Endothelial cell of umbilical vein (primary cell): ENCODE data around the gene SIRT2. TPM values are rescaled to one million over a fixed set of nuclear protein-coding genes. Genes with fewer than 3 reads are reported as not detected.

Experiments used
- BruUV-seq: library from RNA; stranded (reverse); fragments of 400-500 nt; replicated peaks from 2 replicates; lab custom pipeline; 2021; lab: Mats Ljungman, UMichigan
- CTCF ChIA-PET: fragments of 300-600, 350-600 bp; sonication (Branson Sonifier 250); formaldehyde crosslinking; loops from one replicate; lab custom pipeline; 2021; ENCODE audit warnings: antibody characterized with exemption, inconsistent platforms; lab: Charles Lee
- POLR2A ChIA-PET: fragments of 300-600, 350-600 bp; sonication (Branson Sonifier 250); formaldehyde crosslinking; loops from one replicate; lab custom pipeline; 2021; ENCODE audit warnings: antibody characterized with exemption, inconsistent platforms; lab: Charles Lee
- DNase-seq: peaks from one replicate; pipeline ENCODE4 v3.0.0-alpha.2; 2011; ENCODE audit warnings: low read depth, low spot score
- FAIRE-seq: peaks from 2 replicates; lab custom pipeline; 2011; peaks lifted over from hg19 to GRCh38; lab: Jason Lieb, UNC
- H2AFZ ChIP-seq: 2 replicates; pipeline ENCODE4 v1.6.0; 2012; ENCODE audit warnings: low read depth, low read length, control low read depth, inconsistent platforms
- H3K27ac ChIP-seq: 2 replicates; pipeline ENCODE4 v1.5.1; 2011; ENCODE audit warnings: low read depth, mild to moderate bottlenecking, control low read depth, low read length, moderate library complexity; ENCODE audit not compliant: insufficient read depth
- H3K27me3 ChIP-seq, 2 experiments: 2 replicates each; pipeline versions ENCODE4 v1.6.0 to v1.6.1; 2011; ENCODE audit warnings: low read length in 2 of 2, mixed read lengths in 1 of 2; ENCODE audit not compliant: control insufficient read depth in 2 of 2, insufficient read depth in 2 of 2
- H3K36me3 ChIP-seq, 2 experiments: 2 replicates in 1 of 2; 3 replicates in 1 of 2; pipeline ENCODE4 v1.5.1; 2011; ENCODE audit warnings: low read length in 2 of 2, mild to moderate bottlenecking in 1 of 2, moderate library complexity in 1 of 2; ENCODE audit not compliant: control insufficient read depth in 2 of 2, insufficient read depth in 2 of 2; ENCODE audit errors: extremely low read depth in 1 of 2
- H3K4me1 ChIP-seq: 3 replicates; pipeline ENCODE4 v1.5.1; 2011; ENCODE audit warnings: mild to moderate bottlenecking, low read length; ENCODE audit not compliant: control insufficient read depth, insufficient read depth; ENCODE audit errors: extremely low read depth
- H3K4me2 ChIP-seq: 2 replicates; pipeline ENCODE4 v1.6.1; 2011; ENCODE audit warnings: low read length, control low read depth, mixed read lengths; ENCODE audit not compliant: insufficient read depth
- H3K4me3 ChIP-seq, 3 experiments: fragments of 200-600 bp in 1 of 3; sonication (generic), shearing (Covaris generic) in 1 of 3; replicated peaks in 1 of 3; 2 replicates each; pipeline ENCODE4 v1.5.1; 2011 to 2016; ENCODE audit warnings: control low read depth in 3 of 3, low read length in 3 of 3, mild to moderate bottlenecking in 2 of 3, inconsistent platforms in 1 of 3, low read depth in 1 of 3, moderate library complexity in 1 of 3; ENCODE audit not compliant: insufficient read depth in 1 of 3
- H3K79me2 ChIP-seq: 2 replicates; pipeline ENCODE4 v1.6.0; 2012; ENCODE audit warnings: low read length, inconsistent platforms; ENCODE audit not compliant: control insufficient read depth, insufficient read depth
- H3K9ac ChIP-seq: replicated peaks from 2 replicates; pipeline ENCODE3; 2011; ENCODE audit warnings: low read length, control low read depth; ENCODE audit not compliant: insufficient read depth; ENCODE audit errors: extremely low read depth
- H3K9me1 ChIP-seq: replicated peaks from 3 replicates; pipeline ENCODE4 v1.6.0; 2011; ENCODE audit warnings: mild to moderate bottlenecking, low read length; ENCODE audit not compliant: control insufficient read depth, insufficient read depth; ENCODE audit errors: extremely low read depth
- H3K9me3 ChIP-seq: replicated peaks from 2 replicates; pipeline ENCODE4 v1.5.1; 2012; ENCODE audit warnings: low read length, inconsistent platforms; ENCODE audit not compliant: control insufficient read depth, insufficient read depth
- H4K20me1 ChIP-seq: replicated peaks from 2 replicates; pipeline ENCODE3; 2011; ENCODE audit warnings: mild to moderate bottlenecking, low read length; ENCODE audit not compliant: control insufficient read depth, insufficient read depth; ENCODE audit errors: extremely low read depth
- CTCF ChIP-seq, 2 donors: IDR thresholded peaks; 1 replicate in 1 of 2; 2 replicates in 1 of 2; pipeline ENCODE4 v1.5.1; 2011; ENCODE audit warnings: low read length in 2 of 2, mild to moderate bottlenecking in 2 of 2, moderate library complexity in 2 of 2, control low read depth in 1 of 2, inconsistent platforms in 1 of 2, low read depth in 1 of 2; ENCODE audit not compliant: insufficient read depth in 1 of 2; ENCODE audit errors: extremely low read depth in 1 of 2
- EZH2 ChIP-seq: IDR thresholded peaks from 2 replicates; pipeline ENCODE4 v1.6.1; 2012; ENCODE audit warnings: borderline replicate concordance, low read depth, mild to moderate bottlenecking, moderate library complexity, low read length, inconsistent platforms; ENCODE audit not compliant: severe bottlenecking
- FOS ChIP-seq: IDR thresholded peaks from 2 replicates; pipeline ENCODE4 v1.6.1; 2011; ENCODE audit warnings: mild to moderate bottlenecking, low read length, moderate library complexity, borderline replicate concordance; ENCODE audit not compliant: insufficient read depth
- GATA2 ChIP-seq: IDR thresholded peaks from 2 replicates; pipeline ENCODE4 v1.7.0; 2011; ENCODE audit warnings: low read depth, mild to moderate bottlenecking, moderate library complexity, mixed read lengths, low read length; ENCODE audit not compliant: insufficient read length, insufficient read depth
- JUN ChIP-seq: IDR thresholded peaks from 2 replicates; pipeline ENCODE4 v1.6.1; 2011; ENCODE audit warnings: borderline replicate concordance, low read depth; ENCODE audit not compliant: insufficient read length, insufficient read depth
- MAX ChIP-seq: IDR thresholded peaks from 2 replicates; pipeline ENCODE4 v1.6.1; 2011; ENCODE audit not compliant: insufficient read depth, insufficient read length
- MYC ChIP-seq: IDR thresholded peaks from one replicate; pipeline ENCODE4 v1.6.1; 2011; ENCODE audit warnings: mild to moderate bottlenecking, low read depth, low read length
- POLR2A ChIP-seq: IDR thresholded peaks from 2 replicates; pipeline ENCODE4 v1.6.1; 2012; ENCODE audit warnings: low read depth, mild to moderate bottlenecking, control low read depth, low read length
- POLR2AphosphoS5 ChIP-seq: IDR thresholded peaks from 2 replicates; pipeline ENCODE4 v1.6.1; 2012; ENCODE audit warnings: low read depth, mild to moderate bottlenecking, control low read depth, low read length, moderate library complexity; ENCODE audit not compliant: insufficient read depth
- dilution Hi-C: fragments of 300-500 bp; cut with MboI; formaldehyde crosslinking; loops from one replicate; pipeline ENCODE4 v1.15.0; 2019; ENCODE audit warnings: low sequenced_read_pairs; ENCODE audit not compliant: extremely low pct_ligation_motif_present
- intact Hi-C: fragments of 100-400 bp; cut with micrococcal nuclease; formaldehyde crosslinking; loops from one replicate; pipeline ENCODE4 v1.10.0; 2022
- polyA plus RNA-seq, 4 experiments: library from polyadenylated mRNA; depleted of rRNA in 3 of 4; stranded (reverse) in 3 of 4; unstranded in 1 of 4; fragments of >200 nt; gene quantifications; 2 replicates each; pipeline versions ENCODE4 v1.2.1 to v1.2.3, GENCODE V29; 2011 to 2012; ENCODE audit warnings: missing spikeins in 1 of 4
- total RNA-seq: library from RNA; stranded (reverse); gene quantifications from 2 replicates; pipeline ENCODE4 v1.2.3, GENCODE V29; 2021

SIRT2 gene
- total and polyA plus RNA-seq, 2 donors (not counting 3 experiments of a cell fraction or from before 2014, with no cell fraction given) = 47.6 to 72.5 TPM

- no peak overlapping the region for H3K9ac ChIP-seq
- no peaks in the 10 kb centered on the region for H4K20me1 ChIP-seq
- ChIA-PET CTCF (no interaction called here), POLR2A (no interaction called here)
- BruUV-seq = no TSS peak
- no peaks in the 10 kb centered on the region for H3K4me1 ChIP-seq
- H3K4me3 ChIP-seq = no peak overlapping the region
- H3K36me3 ChIP-seq = peaks cover 49 to 66% of the 10 kb centered on the region in 2 experiments
- no peak overlapping the region for H2AFZ ChIP-seq
- DNase-seq (no peak), FAIRE-seq (no peak)
- no peak overlapping the region for H3K4me2 ChIP-seq
- H3K9me1 ChIP-seq = no peaks in the 10 kb centered on the region
- H3K27me3 ChIP-seq = no peaks in the 10 kb centered on the region
- peaks cover 22% of the 10 kb centered on the region for H3K79me2 ChIP-seq
- H3K27ac ChIP-seq = no peak overlapping the region
- intact Hi-C loops (no loop called here), dilution Hi-C loops (no loop called here)
- no peaks in the 10 kb centered on the region for H3K9me3 ChIP-seq
- peak; percentile 20 for TF ChIP-seq POLR2A
- TF ChIP-seq FOS = no peak
- no peak for TF ChIP-seq CTCF (IDR thresholded peaks at IDR 0.05; ENCODE audit: extremely low read depth in 1 of 2, insufficient read depth in 1 of 2, low read depth in 1 of 2, low read length in 2 of 2)
These were observed 61.0 kb downstream of the SIRT2 start for GRCh38 chr19:38838208-38838985.

- FAIRE-seq (no peak), DNase-seq (no peak)
- CTCF ChIA-PET = interaction anchor here (0.6 to 1.2 kb wide), 2 partner anchors 28 to 68 kb away, joined by 3 to 5 read pairs; no protein-coding TSS in a partner anchor
These were observed 61.7 kb downstream of the SIRT2 start for GRCh38 chr19:38837656-38838121.

More at GRCh38 chr19:38837656-38838121, 61.7 kb downstream of the SIRT2 start:
- POLR2A ChIA-PET = no interaction called here
- Histone ChIP-seq H3K27ac (no peak overlapping the region), H3K9ac (no peak overlapping the region), H3K4me2 (no peak overlapping the region), H3K79me2 (peaks cover 15% of the 10 kb centered on the region), H3K27me3 (no peaks in the 10 kb centered on the region), H3K4me1 (no peaks in the 10 kb centered on the region), H3K4me3 (no peak overlapping the region), H4K20me1 (no peaks in the 10 kb centered on the region), H2AFZ (no peak overlapping the region), H3K9me1 (no peaks in the 10 kb centered on the region), H3K36me3 (peaks cover 44 to 59% of the 10 kb centered on the region in 2 experiments), H3K9me3 (no peaks in the 10 kb centered on the region)
- intact Hi-C loops (no loop called here), dilution Hi-C loops (no loop called here)
- TF ChIP-seq FOS (no peak), CTCF (IDR thresholded peaks at IDR 0.05; ENCODE audit: extremely low read depth in 1 of 2, insufficient read depth in 1 of 2, low read depth in 1 of 2, low read length in 2 of 2) (no peak), EZH2 (no peak), MAX (no peak), MYC (no peak), POLR2A (no peak), POLR2AphosphoS5 (no peak), GATA2 (no peak), JUN (no peak)
- no TSS peak for BruUV-seq
